ES-I3 (cell line): ENCODE results near the gene MARF1.
"Not testable (repeated sequence)": the region's sequence is repeated elsewhere in the genome, so short reads cannot be mapped to it uniquely, and the experiment has no call there.

ENCODE experiments used
- H3K36me3 ChIP-seq: 2 replicates; pipeline ENCODE4 v1.6.1; 2013; ENCODE audit warnings: mild to moderate bottlenecking, low read length, control low read depth, moderate library complexity; ENCODE audit not compliant: insufficient read depth
- H3K4me1 ChIP-seq: 2 replicates; pipeline ENCODE4 v1.6.1; 2013; ENCODE audit warnings: mild to moderate bottlenecking, control low read depth, low read length; ENCODE audit not compliant: insufficient read depth
- H3K9ac ChIP-seq: 2 replicates; pipeline ENCODE4 v1.6.1; 2013; ENCODE audit warnings: low read depth, mild to moderate bottlenecking, low read length, moderate library complexity
- H3K9me3 ChIP-seq: 2 replicates; pipeline ENCODE4 v1.6.1; 2013; ENCODE audit warnings: mild to moderate bottlenecking, low read length, moderate library complexity; ENCODE audit not compliant: control insufficient read depth, insufficient read depth

The MARF1 gene

GRCh38 chr16:15587152-15587825 lies 55.7 kb downstream of the MARF1 start:
- Histone ChIP-seq H3K9ac (no peak overlapping the region), H3K9me3 (peaks cover 20% of the 10 kb centered on the region), H3K4me1 (no peaks in the 10 kb centered on the region; the same call in 1 of the 2 replicates), H3K36me3 (peaks cover 3% of the 10 kb centered on the region)

- Histone ChIP-seq H3K9ac (no peak overlapping the region), H3K36me3 (peaks cover 3% of the 10 kb centered on the region), H3K4me1 (no peaks in the 10 kb centered on the region; the same call in 1 of the 2 replicates), H3K9me3 (peaks cover 20% of the 10 kb centered on the region)
Measured at GRCh38 chr16:15586716-15587115, 56.2 kb downstream of the MARF1 start.

- H3K36me3 ChIP-seq, result peaks cover 3% of the 10 kb centered on the region
- peaks cover 20% of the 10 kb centered on the region for H3K9me3 ChIP-seq
- H3K9ac ChIP-seq, result no peak overlapping the region
- H3K4me1 ChIP-seq, result no peaks in the 10 kb centered on the region; the same call in 1 of the 2 replicates
Measured at GRCh38 chr16:15585956-15586355, 57.0 kb downstream of the MARF1 start.

GRCh38 chr16:15583526-15583925 lies 59.4 kb downstream of the MARF1 start:
- Histone ChIP-seq H3K9me3 (peaks cover 20% of the 10 kb centered on the region), H3K9ac (no peak overlapping the region), H3K4me1 (no peaks in the 10 kb centered on the region), H3K36me3 (peaks cover 3% of the 10 kb centered on the region)

- Histone ChIP-seq H3K36me3 (peaks cover 3% of the 10 kb centered on the region; the same call in 1 of the 2 replicates), H3K4me1 (no peaks in the 10 kb centered on the region), H3K9ac (no peak overlapping the region), H3K9me3 (peaks cover 12% of the 10 kb centered on the region)
Measured at GRCh38 chr16:15581127-15581815, 61.7 kb downstream of the MARF1 start.

DNA sequence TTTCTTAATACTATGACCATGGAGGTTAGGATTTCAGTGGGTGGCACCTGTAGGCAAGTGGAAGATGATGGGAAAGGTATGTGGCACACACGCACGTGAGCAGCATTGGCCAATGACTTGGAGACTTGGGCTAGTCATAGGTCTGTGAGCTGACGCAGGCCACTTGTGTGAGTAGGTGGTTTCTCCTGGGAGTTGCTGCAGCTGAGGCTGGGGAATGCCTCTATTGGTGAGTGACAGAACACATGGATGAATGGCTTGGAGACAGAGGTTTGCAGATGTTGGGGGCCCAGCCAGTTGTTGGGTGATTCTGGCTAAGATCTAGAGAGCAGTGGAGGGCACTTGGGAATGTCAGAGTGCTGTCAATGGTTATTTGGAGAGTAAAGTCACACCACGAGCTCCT lies 64.1 kb downstream of the MARF1 start:
- Histone ChIP-seq H3K4me1 (no peaks in the 10 kb centered on the region), H3K36me3 (no peaks in the 10 kb centered on the region; the same call in 1 of the 2 replicates), H3K9me3 (no peaks in the 10 kb centered on the region), H3K9ac (no peak overlapping the region)

DNA sequence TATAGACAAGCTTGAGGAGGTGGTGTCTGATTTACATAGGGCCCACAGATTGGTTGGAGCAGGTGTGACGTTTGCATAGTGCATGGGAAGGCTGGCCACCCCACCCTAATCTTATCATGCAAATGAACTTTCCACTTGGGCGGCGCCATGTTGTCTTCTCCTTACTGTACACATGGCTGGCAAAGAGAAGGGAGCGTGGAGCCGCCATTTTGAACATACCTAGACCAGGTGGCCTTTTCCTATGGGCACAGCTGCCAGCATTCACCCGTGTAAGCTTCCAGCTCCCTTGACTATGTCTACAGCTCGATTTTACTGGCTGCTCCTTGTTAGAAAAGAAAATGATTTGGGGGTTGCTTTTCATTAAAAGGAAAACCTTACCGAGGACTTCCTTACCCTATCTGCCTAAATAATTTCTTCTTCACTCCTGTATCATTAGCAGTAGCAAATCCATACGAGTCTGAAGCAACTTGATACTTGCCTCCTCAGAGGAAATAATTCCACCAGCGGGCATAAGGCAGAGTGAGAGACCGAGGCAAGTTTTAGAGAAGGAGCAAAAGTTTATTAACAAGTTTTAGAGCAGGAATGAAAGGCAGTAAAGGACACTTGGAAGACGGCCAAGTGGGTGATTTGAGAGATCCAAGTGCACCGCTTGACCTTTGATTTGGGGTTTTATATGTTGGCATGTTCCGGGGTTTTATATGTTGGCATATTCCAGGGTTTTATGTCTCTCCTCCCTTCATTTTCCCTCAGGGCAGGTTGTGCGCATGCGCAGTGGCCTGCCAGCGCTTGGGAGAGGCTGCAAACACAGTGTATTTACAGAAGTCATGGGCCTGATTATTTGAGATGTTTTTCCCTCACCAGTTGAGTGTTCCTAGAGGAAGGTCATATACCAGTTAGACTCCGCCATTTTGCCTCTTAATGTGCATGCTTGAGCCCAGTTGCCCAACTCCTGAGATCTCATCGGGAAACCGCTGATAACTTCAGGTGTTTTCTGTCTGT lies 65.7 kb downstream of the MARF1 start:
- Histone ChIP-seq H3K4me1 (no peaks in the 10 kb centered on the region), H3K9me3 (no peaks in the 10 kb centered on the region), H3K9ac (no peak overlapping the region), H3K36me3 (no peaks in the 10 kb centered on the region)

DNA sequence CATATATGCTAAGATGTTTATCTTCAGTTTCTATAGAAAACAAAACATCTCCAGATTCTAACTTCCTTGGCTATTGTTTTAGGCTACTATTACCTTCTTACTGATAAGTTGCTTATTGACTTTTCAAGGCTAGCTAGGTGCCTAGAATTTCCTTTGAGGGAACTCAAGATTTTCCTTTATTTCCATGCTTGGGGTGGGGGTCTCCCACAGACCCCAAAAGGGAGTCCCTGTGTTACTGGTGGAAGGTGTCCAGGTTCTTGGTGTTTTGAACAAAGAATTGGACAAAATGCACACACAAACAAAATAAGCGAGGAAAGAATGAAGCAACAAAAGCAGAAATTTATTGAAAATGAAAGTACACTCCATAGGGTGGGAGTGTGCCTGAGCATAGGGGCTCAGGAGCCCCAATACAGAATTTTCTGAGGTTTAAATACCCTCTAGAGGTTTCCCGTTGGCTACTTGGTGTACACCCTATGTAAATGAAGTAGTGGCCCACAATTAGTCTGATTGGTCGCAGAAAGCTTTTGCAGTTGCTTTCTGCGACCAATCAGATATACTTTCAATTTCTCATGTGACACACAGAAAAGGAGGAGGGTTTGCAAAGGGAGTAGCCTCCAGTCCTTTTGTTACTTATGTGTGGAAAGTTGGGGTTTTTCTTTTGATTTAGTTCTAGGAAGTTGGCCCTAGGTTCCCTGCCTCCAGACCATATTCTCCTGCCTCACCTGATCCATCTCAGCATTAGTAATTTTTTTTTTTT lies 67.5 kb downstream of the MARF1 start:
- H3K9ac ChIP-seq, result no peak overlapping the region
- H3K4me1 ChIP-seq, result 0 out of 2 replicates have a peak, but pooled peaks cover 5% of the 10 kb centered on the region
- H3K36me3 ChIP-seq, result no peaks in the 10 kb centered on the region
- H3K9me3 ChIP-seq, result no peaks in the 10 kb centered on the region

GRCh38 chr16:15574614-15574948 lies 68.4 kb downstream of the MARF1 start:
- Histone ChIP-seq H3K36me3 (no peaks in the 10 kb centered on the region), H3K4me1 (0 out of 2 replicates have a peak, but pooled peaks cover 5% of the 10 kb centered on the region), H3K9ac (no peak overlapping the region), H3K9me3 (no peaks in the 10 kb centered on the region)

- not testable (repeated sequence) for H3K9me3 ChIP-seq, H3K36me3 ChIP-seq, H3K4me1 ChIP-seq, H3K9ac ChIP-seq
Measured at GRCh38 chr16:15573896-15574613, 68.9 kb downstream of the MARF1 start.

DNA sequence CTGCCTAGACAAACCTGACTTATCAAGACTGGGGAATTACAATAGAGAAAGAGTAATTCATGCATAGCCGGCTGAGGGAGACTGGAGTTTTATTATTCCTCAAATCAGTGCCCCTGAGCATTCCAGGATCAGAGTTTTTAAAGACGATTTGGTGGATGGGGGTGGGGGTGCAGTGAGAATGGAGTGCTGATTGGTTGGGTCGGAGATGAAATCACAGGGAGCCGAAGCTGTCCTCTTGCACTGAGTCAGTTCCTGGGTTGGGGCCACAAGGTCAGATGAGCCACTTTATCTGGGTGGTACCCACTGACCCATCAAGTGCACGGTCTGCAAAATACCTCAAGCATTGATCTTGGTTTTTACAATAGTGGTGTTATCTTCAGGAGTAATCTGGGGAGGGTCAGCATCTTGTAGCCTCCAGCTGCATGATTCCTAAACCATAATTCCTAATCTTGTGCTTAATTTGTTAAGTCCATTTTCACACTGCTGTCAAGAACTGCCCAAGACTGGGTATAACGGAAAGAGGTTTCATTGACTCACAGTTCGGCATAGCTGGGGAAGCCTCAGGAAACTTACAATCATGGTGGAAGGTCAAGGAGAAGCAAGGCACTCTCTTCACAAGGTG lies 69.6 kb downstream of the MARF1 start:
- Histone ChIP-seq H3K36me3 (no peaks in the 10 kb centered on the region), H3K9ac (no peak overlapping the region), H3K9me3 (no peaks in the 10 kb centered on the region), H3K4me1 (0 out of 2 replicates have a peak, but pooled peaks cover 5% of the 10 kb centered on the region)

- no peaks in the 10 kb centered on the region for H3K9me3 ChIP-seq
- no peaks in the 10 kb centered on the region for H3K36me3 ChIP-seq
- H3K4me1 ChIP-seq, result 0 out of 2 replicates have a peak, but pooled peaks cover 5% of the 10 kb centered on the region
- H3K9ac ChIP-seq, result no peak overlapping the region
Measured at GRCh38 chr16:15572329-15573001, 70.5 kb downstream of the MARF1 start.
